Mesenteric fat pad (tissue), 1 donor: Measurements from ENCODE around the gene IGFL1. TPM values are rescaled to one million over a fixed set of nuclear protein-coding genes. Genes with fewer than 3 reads are reported as not detected.
"Not testable (repeated sequence)": the region's sequence is repeated elsewhere in the genome, so short reads cannot be mapped to it uniquely, and the experiment has no call there.

ENCODE experiments used
- DNase-seq: peaks from one replicate; pipeline ENCODE4 v3.0.0-alpha.2; 2020; ENCODE audit warnings: low spot score
- long read RNA-seq: library from polyadenylated mRNA; unstranded; transcript quantifications from one replicate; pipeline ENCODE4 v2.0.0, GENCODE V29; 2020
- total RNA-seq: library from RNA; stranded (reverse); fragmentation: NEBNext Ultra II Directional; extraction: Animal tissue kit (Norgen Biotek cat#: 25700); gene quantifications from one replicate; pipeline ENCODE4 v1.2.1, GENCODE V29; 2021
- donor health status: DM: yes; HTN: yes; CAD: no.

The IGFL1 gene
- not detected for total RNA-seq
- long read RNA-seq, result 0 reads

GRCh38 chr19:46229442-46229841 is at the start of gene IGFL1:
TSS of gene IGFL1 (plus strand) at chr19:46229742. CDS start at chr19:46229775, 33 bp downstream.
- no peak for DNase-seq

GRCh38 chr19:46180701-46181387 is 48.7 kb upstream of the IGFL1 start:
- DNase-seq, result no peak

- DNase-seq, result no peak
Measured at GRCh38 chr19:46181388-46181779, 48.2 kb upstream of the IGFL1 start.

GRCh38 chr19:46182476-46182875 is 47.1 kb upstream of the IGFL1 start:
- no peak for DNase-seq

- not testable (repeated sequence) for DNase-seq
Measured at GRCh38 chr19:46184775-46185710, 44.5 kb upstream of the IGFL1 start.

- no peak for DNase-seq
Measured at GRCh38 chr19:46186101-46186716, 43.3 kb upstream of the IGFL1 start.

- DNase-seq, result no peak
Measured at GRCh38 chr19:46186717-46187101, 42.8 kb upstream of the IGFL1 start.

- no peak for DNase-seq
Measured at GRCh38 chr19:46189971-46190888, 39.3 kb upstream of the IGFL1 start.

- no peak for DNase-seq
Measured at GRCh38 chr19:46191356-46191755, 38.2 kb upstream of the IGFL1 start.

GRCh38 chr19:46191972-46192371 is 37.6 kb upstream of the IGFL1 start:
- DNase-seq, result no peak

GRCh38 chr19:46192626-46192991 is 36.9 kb upstream of the IGFL1 start:
- DNase-seq, result not testable (repeated sequence)

- DNase-seq, result no peak
Measured at GRCh38 chr19:46192992-46193650, 36.4 kb upstream of the IGFL1 start.

- no peak for DNase-seq
Measured at GRCh38 chr19:46193678-46194077, 35.9 kb upstream of the IGFL1 start.

GRCh38 chr19:46195104-46195503 is 34.4 kb upstream of the IGFL1 start:
- DNase-seq, result no peak

- not testable (repeated sequence) for DNase-seq
Measured at GRCh38 chr19:46195919-46196318, 33.6 kb upstream of the IGFL1 start.

GRCh38 chr19:46196410-46197124 is 33.0 kb upstream of the IGFL1 start:
- DNase-seq, result no peak

GRCh38 chr19:46197314-46198070 is 32.0 kb upstream of the IGFL1 start:
- DNase-seq, result no peak

GRCh38 chr19:46198756-46199155 is 30.8 kb upstream of the IGFL1 start:
- no peak for DNase-seq
